SK-N-MC (cell line): ENCODE measurements around the gene PPM1B.

Experiments
- DNase-seq: peaks from one replicate; pipeline ENCODE4 v3.0.0-alpha.2; 2011; ENCODE audit warnings: low read depth, low spot score
- H3K27ac ChIP-seq: fragments of 200-600 bp; sonication (generic); 2 replicates; pipeline ENCODE4 v1.5.1; 2016; ENCODE audit warnings: mixed run types
- H3K36me3 ChIP-seq: fragments of 200-600 bp; sonication (generic); 2 replicates; pipeline ENCODE4 v1.6.1; 2017; ENCODE audit warnings: antibody characterized with exemption, low read length, mixed read lengths; ENCODE audit not compliant: insufficient read depth
- H3K4me3 ChIP-seq: fragments of 200-600 bp; sonication (generic); 2 replicates; pipeline ENCODE4 v1.5.1; 2016
- H3K9ac ChIP-seq: fragments of 200-600 bp; sonication (generic); 2 replicates; pipeline ENCODE4 v1.8.0; 2017; ENCODE audit warnings: mixed run types, mixed read lengths; ENCODE audit not compliant: insufficient read length
- H3K9me3 ChIP-seq: fragments of 200-600 bp; sonication (generic); 2 replicates; pipeline ENCODE4 v1.6.1; 2017; ENCODE audit warnings: low read depth, mild to moderate bottlenecking, antibody characterized with exemption, low read length, moderate library complexity, mixed read lengths
- EZH2 ChIP-seq: fragments of 200-600 bp; sonication (generic); IDR thresholded peaks from one replicate; pipeline ENCODE4 v1.6.1; 2017; ENCODE audit warnings: antibody characterized with exemption
- FOXP2 ChIP-seq: optimal IDR thresholded peaks from 2 replicates; pipeline ENCODE3; 2011; ENCODE audit warnings: mild to moderate bottlenecking, moderate library complexity; ENCODE audit not compliant: insufficient read depth; ENCODE audit errors: extremely low read length, control extremely low read depth
- POLR2AphosphoS5 ChIP-seq: IDR thresholded peaks from 2 replicates; pipeline ENCODE4 v1.6.1; 2012; ENCODE audit warnings: mild to moderate bottlenecking, low read depth, low read length, borderline replicate concordance

PPM1B gene

DNA sequence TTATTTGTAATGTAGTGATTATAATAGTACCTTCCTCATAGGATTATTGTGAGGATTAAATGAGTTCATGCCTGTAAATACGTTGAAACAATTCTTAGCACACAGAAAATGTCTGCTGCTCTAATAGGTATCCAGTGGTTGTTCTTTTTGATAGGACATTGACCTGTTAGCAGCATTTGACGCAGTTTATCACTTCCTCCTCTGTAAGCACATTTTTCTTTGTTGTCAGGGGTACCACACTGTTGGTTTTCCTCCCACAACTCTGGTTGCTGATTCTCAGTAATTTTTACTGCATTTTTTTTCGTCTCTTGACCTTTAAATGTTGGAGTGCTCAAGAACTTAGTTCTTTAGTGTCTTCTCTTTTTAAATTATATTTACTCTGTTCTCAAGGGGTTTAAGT lies 15.4 kb downstream of the PPM1B start:
- Histone ChIP-seq H3K27ac (peak overlapping the region; percentile 46; the same call in 1 of the 2 replicates), H3K4me3 (no peak overlapping the region), H3K9ac (no peak overlapping the region), H3K36me3 (no peaks in the 10 kb centered on the region), H3K9me3 (no peaks in the 10 kb centered on the region)
- no peak for DNase-seq
- no peak for TF ChIP-seq EZH2
- no peak for TF ChIP-seq POLR2AphosphoS5
- no peak for TF ChIP-seq FOXP2

DNA sequence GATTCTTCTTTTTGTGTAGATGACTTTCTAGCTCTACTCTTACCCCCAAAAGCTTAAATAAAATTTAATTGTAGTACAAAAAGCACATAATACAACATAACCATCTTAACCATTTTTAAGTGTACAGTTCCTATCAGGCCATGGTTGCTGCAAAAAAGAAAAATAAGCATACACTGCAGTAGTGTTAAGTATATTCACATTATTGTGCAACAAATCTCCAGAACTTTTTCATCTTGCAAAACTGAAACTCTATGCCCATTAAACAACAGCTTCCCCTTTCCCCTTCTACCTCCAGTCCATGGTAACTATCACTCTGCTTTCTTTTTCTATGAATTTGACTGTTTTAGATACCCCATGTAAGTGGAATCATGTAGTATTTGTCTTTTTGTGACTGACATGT lies 18.1 kb downstream of the PPM1B start:
- no peak for DNase-seq
- no peaks in the 10 kb centered on the region for H3K9me3 ChIP-seq
- H3K4me3 ChIP-seq, result no peak overlapping the region
- H3K36me3 ChIP-seq, result no peaks in the 10 kb centered on the region
- H3K9ac ChIP-seq, result no peak overlapping the region
- no peak for TF ChIP-seq FOXP2
- no peak for TF ChIP-seq POLR2AphosphoS5
- H3K27ac ChIP-seq, result no peak overlapping the region

DNA sequence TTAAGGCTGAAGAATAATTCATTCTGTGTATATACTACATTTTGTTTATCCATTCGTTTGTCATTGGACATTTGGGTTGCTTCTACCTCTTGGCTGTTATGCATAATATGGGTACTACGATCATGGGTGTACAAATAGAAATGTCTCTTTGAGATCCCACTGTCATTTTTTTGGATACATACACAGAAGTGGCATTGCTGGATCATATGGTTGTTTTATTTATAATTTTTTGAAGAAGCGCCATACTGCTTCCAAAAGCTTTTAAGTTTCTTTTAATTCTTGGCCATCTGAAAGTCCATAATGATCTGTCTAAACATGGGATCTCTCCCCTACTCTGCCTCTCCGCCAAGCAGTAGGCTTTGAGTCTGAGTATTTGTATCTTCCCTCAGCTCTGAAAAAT lies 18.6 kb downstream of the PPM1B start:
- DNase-seq, result no peak
- Histone ChIP-seq H3K9ac (no peak overlapping the region), H3K27ac (no peak overlapping the region), H3K36me3 (no peaks in the 10 kb centered on the region), H3K4me3 (no peak overlapping the region), H3K9me3 (no peaks in the 10 kb centered on the region)
- TF ChIP-seq POLR2AphosphoS5 (no peak), FOXP2 (no peak), EZH2 (no peak)

GRCh38 chr2:44188696-44189095 lies 20.0 kb downstream of the PPM1B start:
- no peak overlapping the region for H3K27ac ChIP-seq
- TF ChIP-seq EZH2, result no peak
- no peak for TF ChIP-seq FOXP2
- TF ChIP-seq POLR2AphosphoS5, result no peak
- H3K9me3 ChIP-seq, result no peaks in the 10 kb centered on the region
- H3K9ac ChIP-seq, result no peak overlapping the region
- no peak for DNase-seq
- no peaks in the 10 kb centered on the region for H3K36me3 ChIP-seq
- no peak overlapping the region for H3K4me3 ChIP-seq

DNA sequence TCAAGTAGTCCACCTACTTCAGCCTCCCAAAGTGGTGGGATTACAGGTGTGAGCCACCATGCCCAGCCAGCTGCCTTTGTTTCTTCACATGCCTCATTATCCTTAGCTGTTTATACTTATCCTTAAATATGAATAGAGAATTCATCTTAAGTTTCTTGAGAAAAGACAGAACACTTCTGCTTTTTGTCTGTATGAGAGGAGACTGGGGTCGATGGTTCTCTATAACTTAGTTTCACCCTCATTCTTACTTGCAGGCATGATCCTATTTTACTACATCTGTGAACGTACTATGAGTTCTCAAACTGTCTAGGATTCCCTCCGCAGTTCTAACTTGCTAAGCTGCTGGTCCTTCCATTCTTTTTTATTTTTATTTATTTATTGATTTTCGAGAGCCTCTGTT lies 20.4 kb downstream of the PPM1B start:
- no peak for DNase-seq
- Histone ChIP-seq H3K9me3 (no peaks in the 10 kb centered on the region), H3K9ac (no peak overlapping the region), H3K36me3 (no peaks in the 10 kb centered on the region), H3K27ac (no peak overlapping the region), H3K4me3 (no peak overlapping the region)
- TF ChIP-seq FOXP2 (no peak), POLR2AphosphoS5 (no peak), EZH2 (no peak)

DNA sequence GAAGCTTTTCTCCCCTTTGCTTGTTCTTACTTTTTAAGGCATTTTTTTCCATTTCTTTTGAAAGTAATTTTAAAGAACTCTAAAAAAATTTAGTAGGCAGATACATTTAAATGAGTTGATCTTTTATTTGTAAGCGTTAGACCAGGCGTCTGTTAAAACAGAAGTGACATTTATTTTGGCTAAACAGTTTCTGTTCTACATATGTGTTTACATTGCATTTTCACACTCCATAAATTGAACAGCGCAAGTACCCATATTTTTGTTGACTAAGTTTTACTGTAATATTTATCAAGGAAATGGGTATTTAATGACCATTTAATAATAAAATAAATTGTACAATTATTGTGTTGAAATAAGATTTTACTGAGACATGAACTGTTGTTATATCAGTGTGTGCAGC lies 21.9 kb downstream of the PPM1B start:
- Histone ChIP-seq H3K9me3 (no peaks in the 10 kb centered on the region), H3K9ac (no peak overlapping the region), H3K27ac (no peak overlapping the region), H3K4me3 (no peak overlapping the region), H3K36me3 (no peaks in the 10 kb centered on the region)
- TF ChIP-seq FOXP2 (no peak), POLR2AphosphoS5 (no peak), EZH2 (no peak)
- DNase-seq, result no peak

- H3K4me3 ChIP-seq, result no peak overlapping the region
- DNase-seq, result no peak
- peak overlapping the region; percentile 0; the same call in 1 of the 2 replicates for H3K27ac ChIP-seq
- no peaks in the 10 kb centered on the region for H3K36me3 ChIP-seq
- TF ChIP-seq POLR2AphosphoS5 (no peak), EZH2 (no peak), FOXP2 (no peak)
- no peaks in the 10 kb centered on the region for H3K9me3 ChIP-seq
- H3K9ac ChIP-seq, result no peak overlapping the region
Measured at GRCh38 chr2:44191739-44192138, 23.1 kb downstream of the PPM1B start.

DNA sequence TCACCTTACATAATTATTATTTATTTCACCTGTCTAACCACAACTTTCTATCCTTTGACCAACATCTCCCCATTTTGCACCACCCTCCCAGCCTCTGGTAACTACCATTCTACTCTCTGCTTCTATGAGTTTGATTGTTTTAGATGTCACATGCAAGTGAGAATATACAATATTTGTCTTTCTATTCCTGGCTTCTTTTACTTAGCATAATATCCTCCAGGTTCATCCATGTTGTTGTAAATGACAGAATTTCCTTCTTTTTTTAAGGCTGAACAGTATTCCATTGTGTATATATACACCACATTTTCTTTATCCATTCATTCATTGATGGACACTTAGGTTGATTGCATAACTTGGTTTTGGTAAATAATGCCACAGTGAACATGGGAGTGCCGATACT lies 24.0 kb downstream of the PPM1B start:
- H3K9ac ChIP-seq, result no peak overlapping the region
- no peak overlapping the region for H3K27ac ChIP-seq
- H3K4me3 ChIP-seq, result no peak overlapping the region
- no peaks in the 10 kb centered on the region for H3K36me3 ChIP-seq
- no peak for DNase-seq
- TF ChIP-seq POLR2AphosphoS5, result no peak
- no peak for TF ChIP-seq FOXP2
- TF ChIP-seq EZH2, result no peak
- no peaks in the 10 kb centered on the region for H3K9me3 ChIP-seq

DNA sequence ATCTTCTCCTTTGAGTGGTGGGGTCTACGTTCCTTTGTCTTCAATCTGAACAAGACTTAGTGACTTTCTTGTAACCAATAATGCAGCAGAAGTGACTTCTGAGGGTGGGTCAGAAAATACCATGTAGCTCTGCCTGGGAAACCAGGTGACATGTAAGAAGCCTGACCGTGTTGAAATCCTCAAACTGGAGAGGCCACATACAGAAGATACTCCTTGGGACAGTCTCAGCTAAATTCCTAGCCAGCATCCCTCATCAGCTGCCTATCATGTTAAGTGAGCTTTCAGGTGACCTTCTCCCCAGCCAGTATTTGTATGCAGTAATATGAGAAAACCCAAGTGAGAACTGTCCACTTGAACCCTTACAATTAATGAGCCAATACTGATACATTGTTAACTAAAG lies 27.0 kb downstream of the PPM1B start:
- Histone ChIP-seq H3K27ac (no peak overlapping the region), H3K36me3 (0 out of 2 replicates have a peak, but pooled peaks cover under 1% of the 10 kb centered on the region), H3K4me3 (no peak overlapping the region), H3K9ac (no peak overlapping the region), H3K9me3 (no peaks in the 10 kb centered on the region)
- no peak for TF ChIP-seq FOXP2
- no peak for TF ChIP-seq EZH2
- TF ChIP-seq POLR2AphosphoS5, result no peak
- DNase-seq, result no peak

DNA sequence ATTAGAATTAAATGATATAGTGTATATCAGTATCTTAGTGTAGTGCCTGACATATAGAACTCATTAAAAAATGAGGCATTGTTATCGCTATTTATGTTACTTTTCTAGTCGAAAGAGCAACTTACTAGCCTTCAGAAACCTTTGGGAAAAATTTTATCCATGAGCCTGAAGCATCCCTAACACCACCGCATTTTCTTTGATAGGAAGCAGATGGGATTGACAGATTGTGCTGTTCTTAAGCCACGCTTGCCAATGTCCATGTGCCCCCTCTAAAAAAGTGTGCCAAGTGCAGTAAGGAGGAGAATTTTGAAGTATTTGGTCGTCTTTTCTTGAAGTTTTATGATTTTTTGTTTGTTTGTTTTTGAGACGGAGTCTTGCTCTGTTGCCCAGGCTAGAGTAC lies 29.1 kb downstream of the PPM1B start:
- Histone ChIP-seq H3K4me3 (no peak overlapping the region), H3K9me3 (no peaks in the 10 kb centered on the region), H3K36me3 (0 out of 2 replicates have a peak, but pooled peaks cover 4% of the 10 kb centered on the region), H3K9ac (no peak overlapping the region), H3K27ac (no peak overlapping the region)
- TF ChIP-seq FOXP2 (no peak), EZH2 (no peak), POLR2AphosphoS5 (no peak)
- no peak for DNase-seq
